Calu3 (cell line): ENCODE results near the gene AK8. TPM values are rescaled to one million over a fixed set of nuclear protein-coding genes. Genes with fewer than 3 reads are reported as not detected.

Experiments
- BruUV-seq: library from RNA; stranded (reverse); fragments of 400-500 nt; replicated peaks from 2 replicates; lab custom pipeline; 2021; lab: Mats Ljungman, UMichigan
- CTCF ChIA-PET: fragments of 300-600 bp; sonication (Branson Sonifier 250); formaldehyde crosslinking; loops from one replicate; lab custom pipeline; 2022; ENCODE audit warnings: antibody characterized with exemption; lab: Charles Lee
- DNase-seq: peaks from one replicate; pipeline ENCODE4 v3.0.0; 2022
- H3K27ac Mint-ChIP-seq: one replicate; pipeline ENCODE4 v1.8.0; 2022; ENCODE audit warnings: mixed read lengths; ENCODE audit not compliant: unreplicated experiment
- H3K27me3 Mint-ChIP-seq: one replicate; pipeline ENCODE4 v1.8.0; 2022; ENCODE audit warnings: mixed read lengths; ENCODE audit not compliant: unreplicated experiment
- H3K36me3 Mint-ChIP-seq: one replicate; pipeline ENCODE4 v1.8.0; 2022; ENCODE audit warnings: mild to moderate bottlenecking, moderate library complexity, mixed read lengths; ENCODE audit not compliant: insufficient read depth, unreplicated experiment
- H3K4me1 Mint-ChIP-seq: one replicate; pipeline ENCODE4 v1.8.0; 2022; ENCODE audit warnings: mild to moderate bottlenecking, low read depth, mixed read lengths; ENCODE audit not compliant: unreplicated experiment
- H3K4me3 Mint-ChIP-seq: one replicate; pipeline ENCODE4 v1.8.0; 2022; ENCODE audit warnings: mild to moderate bottlenecking, low read depth, moderate library complexity, mixed read lengths; ENCODE audit not compliant: unreplicated experiment
- H3K9me3 Mint-ChIP-seq: one replicate; pipeline ENCODE4 v1.8.0; 2022; ENCODE audit warnings: low read depth, mixed read lengths; ENCODE audit not compliant: unreplicated experiment
- intact Hi-C: fragments of 100-400 bp; cut with micrococcal nuclease; formaldehyde crosslinking; loops from one replicate; pipeline ENCODE4 v1.10.0; 2022; ENCODE audit not compliant: unreplicated experiment
- total RNA-seq: library from RNA; stranded (reverse); gene quantifications from 2 replicates; pipeline ENCODE4 v1.2.3, GENCODE V29; 2022
- TF ChIP-seq, protein P1 (sequence below): fragments of 200-600 bp; IDR thresholded peaks from one replicate; pipeline ENCODE4 v1.8.0; 2022; ENCODE audit warnings: antibody characterized with exemption; ENCODE audit not compliant: unreplicated experiment

The AK8 gene
- total RNA-seq, 1 experiment from 2014 or later, result 1.4 TPM

DNA sequence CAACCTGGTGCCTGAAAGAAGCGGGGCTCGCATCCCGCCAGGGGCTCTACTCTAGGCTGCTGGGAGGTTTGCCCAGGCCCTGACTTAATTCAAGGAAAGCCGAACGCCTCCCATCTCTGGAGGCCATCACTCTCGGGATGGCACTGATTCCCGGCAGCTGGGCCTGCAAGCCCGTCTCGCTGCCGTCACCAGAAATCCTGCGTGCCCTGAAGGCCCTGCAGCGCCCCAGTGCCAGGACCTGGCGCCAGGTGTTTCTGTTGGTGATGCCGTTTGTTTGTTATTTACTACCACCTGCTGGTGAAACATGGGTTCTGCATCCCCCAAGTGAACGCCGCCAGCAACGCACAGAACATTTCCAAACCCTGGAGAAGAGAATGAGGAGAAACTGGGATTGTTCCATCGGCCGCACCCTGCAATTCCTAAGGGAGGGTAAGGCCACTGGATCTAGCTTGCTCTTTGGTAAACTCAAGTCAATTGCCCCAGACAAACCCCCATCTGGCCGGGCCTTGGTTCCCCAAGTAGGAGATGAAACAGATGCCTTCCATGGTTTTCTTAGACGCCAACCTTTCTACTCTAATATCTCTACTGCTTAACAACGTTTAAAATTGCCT lies 77.9 kb downstream of the AK8 start:
- no peaks in the 10 kb centered on the region for H3K36me3 Mint-ChIP-seq

GRCh38 chr9:132798817-132799790 lies 79.0 kb downstream of the AK8 start:
- CTCF ChIA-PET, result interaction anchor here (1.2 to 1.3 kb wide), 3 partner anchors 30 to 130 kb away, joined by 3 to 8 read pairs (median 7); partner anchors contain the start of gene DDX31
- H3K4me1 Mint-ChIP-seq, result peaks cover 16% of the 10 kb centered on the region
- H3K9me3 Mint-ChIP-seq, result no peaks in the 10 kb centered on the region
- TF ChIP-seq, protein P1, sequence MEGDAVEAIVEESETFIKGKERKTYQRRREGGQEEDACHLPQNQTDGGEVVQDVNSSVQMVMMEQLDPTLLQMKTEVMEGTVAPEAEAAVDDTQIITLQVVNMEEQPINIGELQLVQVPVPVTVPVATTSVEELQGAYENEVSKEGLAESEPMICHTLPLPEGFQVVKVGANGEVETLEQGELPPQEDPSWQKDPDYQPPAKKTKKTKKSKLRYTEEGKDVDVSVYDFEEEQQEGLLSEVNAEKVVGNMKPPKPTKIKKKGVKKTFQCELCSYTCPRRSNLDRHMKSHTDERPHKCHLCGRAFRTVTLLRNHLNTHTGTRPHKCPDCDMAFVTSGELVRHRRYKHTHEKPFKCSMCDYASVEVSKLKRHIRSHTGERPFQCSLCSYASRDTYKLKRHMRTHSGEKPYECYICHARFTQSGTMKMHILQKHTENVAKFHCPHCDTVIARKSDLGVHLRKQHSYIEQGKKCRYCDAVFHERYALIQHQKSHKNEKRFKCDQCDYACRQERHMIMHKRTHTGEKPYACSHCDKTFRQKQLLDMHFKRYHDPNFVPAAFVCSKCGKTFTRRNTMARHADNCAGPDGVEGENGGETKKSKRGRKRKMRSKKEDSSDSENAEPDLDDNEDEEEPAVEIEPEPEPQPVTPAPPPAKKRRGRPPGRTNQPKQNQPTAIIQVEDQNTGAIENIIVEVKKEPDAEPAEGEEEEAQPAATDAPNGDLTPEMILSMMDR, result peak; percentile 16
- H3K27me3 Mint-ChIP-seq, result peaks cover 8% of the 10 kb centered on the region
- H3K36me3 Mint-ChIP-seq, result peaks cover 5% of the 10 kb centered on the region
- H3K27ac Mint-ChIP-seq, result no peak overlapping the region
- no peak overlapping the region for H3K4me3 Mint-ChIP-seq
- peak; percentile 65 for DNase-seq
- no TSS peak for BruUV-seq
- intact Hi-C loops, result loop anchor here (2.0 to 10.0 kb wide), 3 partner anchors 126 to 384 kb away; partner anchors contain the start of gene CFAP77

More for the DNA sequence above, 77.9 kb downstream of the AK8 start:
- Mint-ChIP-seq H3K9me3 (no peaks in the 10 kb centered on the region), H3K27me3 (peaks cover 7% of the 10 kb centered on the region), H3K4me1 (peaks cover 16% of the 10 kb centered on the region), H3K4me3 (no peak overlapping the region), H3K27ac (no peak overlapping the region)
- intact Hi-C loops, result loop anchor here (5.0 kb wide), 1 partner anchor 293 kb away; no protein-coding TSS in a partner anchor
- CTCF ChIA-PET, result no interaction called here
- DNase-seq, result peak; percentile 57
- no TSS peak for BruUV-seq
- TF ChIP-seq, protein P1, result peak; percentile 70

DNA sequence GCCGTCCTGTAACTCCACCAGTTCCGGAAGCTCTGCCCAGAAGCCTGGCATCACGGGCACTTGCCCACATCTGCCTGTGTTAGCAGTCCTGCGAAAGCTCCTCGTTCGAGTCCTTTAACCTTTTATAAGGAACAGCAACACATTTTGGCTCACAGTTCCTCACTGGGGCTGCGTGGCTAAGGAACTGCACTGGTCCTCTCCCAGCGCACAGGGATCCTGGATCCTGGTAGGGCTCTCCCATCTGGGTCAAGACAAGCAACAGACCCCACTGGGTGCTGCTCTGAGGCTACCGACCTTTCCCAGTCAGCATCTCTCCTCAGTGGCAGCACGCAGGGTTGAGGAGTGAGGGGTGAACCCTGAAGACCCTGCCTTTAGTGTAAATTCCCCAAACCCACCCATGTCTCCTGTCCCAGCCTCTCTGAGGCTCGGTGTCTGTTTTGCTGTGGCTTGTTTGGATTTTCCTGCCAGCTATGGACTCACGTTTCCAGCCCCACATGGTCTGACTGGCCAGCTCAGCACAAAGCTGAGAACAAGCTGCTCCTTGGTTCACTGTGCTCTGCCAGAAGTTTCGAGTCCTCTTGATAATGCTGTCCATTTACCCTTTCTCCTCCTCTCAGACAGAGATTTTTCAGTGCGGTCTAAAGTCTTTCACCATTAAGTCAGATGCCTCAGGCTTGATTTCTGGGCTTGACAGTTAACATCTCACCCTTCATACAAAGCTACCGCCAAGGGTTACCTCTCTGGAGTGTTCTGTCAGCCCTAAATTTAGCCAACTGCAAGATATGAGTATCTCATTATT lies 80.0 kb downstream of the AK8 start:
- intact Hi-C loops, result loop anchor here (2.0 to 10.0 kb wide), 3 partner anchors 125 to 383 kb away; partner anchors contain the start of gene CFAP77
- Mint-ChIP-seq H3K4me3 (no peak overlapping the region), H3K27ac (no peak overlapping the region), H3K4me1 (peaks cover 16% of the 10 kb centered on the region), H3K36me3 (peaks cover 5% of the 10 kb centered on the region), H3K9me3 (no peaks in the 10 kb centered on the region), H3K27me3 (peaks cover 12% of the 10 kb centered on the region)
- CTCF ChIA-PET, result interaction anchor here (1.2 to 1.3 kb wide), 3 partner anchors 29 to 129 kb away, joined by 3 to 8 read pairs (median 7); partner anchors contain the start of gene DDX31
- BruUV-seq, result no TSS peak
- TF ChIP-seq, protein P1, result no peak
- DNase-seq, result no peak
